HCT116 (cell line): Measurements from ENCODE around the gene RACGAP1. TPM values are rescaled to one million over a fixed set of nuclear protein-coding genes. Genes with fewer than 3 reads are reported as not detected.

Experiments
- ATAC-seq: fragments of 200-7000 bp; cut with Tn5 transposase; 2 replicates; pipeline ENCODE4 v1.9.1; 2020; ENCODE audit warnings: mild to moderate bottlenecking, moderate library complexity
- BruUV-seq: library from RNA; stranded (reverse); fragments of 400-500 nt; replicated peaks from 2 replicates; lab custom pipeline; 2021; lab: Mats Ljungman, UMichigan
- CTCF ChIA-PET: fragments of 300-600 bp; sonication (Branson Sonifier 250); formaldehyde crosslinking; loops from one replicate; lab custom pipeline; 2021; ENCODE audit warnings: antibody characterized with exemption; lab: Charles Lee
- POLR2A ChIA-PET: fragments of 300-600, 350-600 bp; sonication (Branson Sonifier 250); formaldehyde crosslinking; loops from one replicate; lab custom pipeline; 2021; ENCODE audit warnings: antibody characterized with exemption; lab: Charles Lee
- RAD21 ChIA-PET, 2 experiments: fragments of 300-600 bp; sonication (Branson Sonifier 250); formaldehyde crosslinking; loops; one replicate each; lab custom pipeline; 2023; ENCODE audit warnings: low total read pairs in 2 of 2; ENCODE audit not compliant: uncharacterized antibody in 2 of 2, unreplicated experiment in 2 of 2, low non-redundant PET in 1 of 2; lab: Charles Lee
- DNase-seq: peaks from one replicate; pipeline ENCODE4 v3.0.0-alpha.2; 2010; ENCODE audit warnings: low read depth, low spot score
- H2AFZ ChIP-seq: fragments of 200-600 bp; shearing (Covaris generic), sonication (generic); 2 replicates; pipeline ENCODE4 v1.6.1; 2017; ENCODE audit warnings: low read depth, mixed run types, mixed read lengths, antibody characterized with exemption, low read length; ENCODE audit not compliant: poor library complexity, severe bottlenecking
- H3K27ac ChIP-seq: 2 replicates; pipeline ENCODE4 v1.5.1; 2012; ENCODE audit warnings: low read depth, low read length
- H3K27me3 ChIP-seq: fragments of 200-600 bp; sonication (generic); 2 replicates; pipeline ENCODE4 v1.6.1; 2016; ENCODE audit warnings: mixed run types, low read length, mixed read lengths; ENCODE audit not compliant: insufficient read depth
- H3K36me3 ChIP-seq, 2 experiments: fragments of 200-500 bp in 1 of 2; fragments of 200-600 bp in 1 of 2; sonication (Bioruptor generic) in 1 of 2; sonication (generic) in 1 of 2; 2 replicates each; pipeline versions ENCODE4 v1.5.1 to v1.6.1; 2014 to 2016; ENCODE audit warnings: low read length in 2 of 2, inconsistent platforms in 1 of 2, mixed read lengths in 1 of 2, mixed run types in 1 of 2; ENCODE audit not compliant: insufficient read depth in 2 of 2, control insufficient read depth in 1 of 2
- H3K4me1 ChIP-seq, 2 experiments: fragments of 200-600 bp in 1 of 2; sonication (generic) in 1 of 2; 2 replicates each; pipeline versions ENCODE4 v1.5.1 to v1.6.1; 2012 to 2017; ENCODE audit warnings: low read length in 2 of 2, inconsistent platforms in 1 of 2, mild to moderate bottlenecking in 1 of 2, mixed read lengths in 1 of 2, mixed run types in 1 of 2, moderate library complexity in 1 of 2; ENCODE audit not compliant: insufficient read depth in 2 of 2, control insufficient read depth in 1 of 2
- H3K4me2 ChIP-seq: fragments of 200-600 bp; sonication (generic); 2 replicates; pipeline ENCODE4 v1.6.1; 2017; ENCODE audit warnings: mixed run types, low read length, mixed read lengths
- H3K4me3 ChIP-seq, 2 experiments: fragments of 200-600 bp in 1 of 2; sonication (generic) in 1 of 2; replicated peaks in 1 of 2; 2 replicates each; pipeline ENCODE4 v1.5.1; 2011 to 2016; ENCODE audit warnings: low read length in 2 of 2, control low read depth in 1 of 2, low read depth in 1 of 2, mild to moderate bottlenecking in 1 of 2, mixed read lengths in 1 of 2, mixed run types in 1 of 2
- H3K79me2 ChIP-seq: fragments of 200-600 bp; sonication (generic); 2 replicates; pipeline ENCODE4 v1.6.1; 2017; ENCODE audit warnings: mild to moderate bottlenecking, mixed run types, low read length, moderate library complexity, mixed read lengths; ENCODE audit not compliant: insufficient read depth
- H3K9ac ChIP-seq: fragments of 200-600 bp; sonication (generic); 2 replicates; pipeline ENCODE4 v1.6.1; 2016; ENCODE audit warnings: low read length, mixed read lengths
- H3K9me2 ChIP-seq: fragments of 200-600 bp; sonication (generic), shearing (Covaris generic); 2 replicates; pipeline ENCODE4 v1.6.1; 2017; ENCODE audit warnings: mixed run types, mild to moderate bottlenecking, moderate library complexity; ENCODE audit not compliant: insufficient read depth
- H3K9me3 ChIP-seq, 2 experiments: fragments of 200-500 bp in 1 of 2; fragments of 200-600 bp in 1 of 2; sonication (Bioruptor generic) in 1 of 2; sonication (generic) in 1 of 2; 2 replicates each; pipeline ENCODE4 v1.6.1; 2014 to 2017; ENCODE audit warnings: low read length in 2 of 2, mixed read lengths in 2 of 2, inconsistent platforms in 1 of 2, low read depth in 1 of 2, mild to moderate bottlenecking in 1 of 2, mixed run types in 1 of 2, moderate library complexity in 1 of 2; ENCODE audit not compliant: control insufficient read depth in 1 of 2, insufficient read depth in 1 of 2
- H4K20me1 ChIP-seq: fragments of 200-600 bp; sonication (generic), shearing (Covaris generic); 2 replicates; pipeline ENCODE4 v1.6.1; 2017; ENCODE audit warnings: mixed run types, mild to moderate bottlenecking, moderate library complexity; ENCODE audit not compliant: insufficient read depth
- ELF1 ChIP-seq: IDR thresholded peaks from 2 replicates; pipeline ENCODE4 v1.6.1; 2012; ENCODE audit warnings: low read depth, borderline replicate concordance
- SP1 ChIP-seq: IDR thresholded peaks from 2 replicates; pipeline ENCODE4 v1.6.1; 2012; ENCODE audit warnings: low read depth
- YY1 ChIP-seq: IDR thresholded peaks from 2 replicates; pipeline ENCODE4 v1.6.1; 2011; ENCODE audit warnings: low read length, low read depth, moderate library complexity, mild to moderate bottlenecking; ENCODE audit not compliant: insufficient replicate concordance; ENCODE audit errors: extremely low read depth
- ZFX ChIP-seq: fragments of 450-650 bp; IDR thresholded peaks from 2 replicates; pipeline ENCODE4 v1.6.1; 2017
- intact Hi-C: fragments of 100-400 bp; cut with micrococcal nuclease; formaldehyde crosslinking; loops from 2 replicates; pipeline ENCODE4 v1.10.0; 2022
- total RNA-seq: library from RNA; stranded (reverse); gene quantifications from one replicate; pipeline ENCODE4 v1.2.1, GENCODE V29; 2021; ENCODE audit not compliant: unreplicated experiment
- TF ChIP-seq, protein P1 (sequence below): IDR thresholded peaks from 2 replicates; pipeline ENCODE4 v1.6.1; 2011; ENCODE audit warnings: mild to moderate bottlenecking, low read length, moderate library complexity; ENCODE audit not compliant: insufficient replicate concordance; ENCODE audit errors: extremely low read depth

The RACGAP1 gene
- total RNA-seq, 1 experiment from 2014 or later: 147 TPM

DNA sequence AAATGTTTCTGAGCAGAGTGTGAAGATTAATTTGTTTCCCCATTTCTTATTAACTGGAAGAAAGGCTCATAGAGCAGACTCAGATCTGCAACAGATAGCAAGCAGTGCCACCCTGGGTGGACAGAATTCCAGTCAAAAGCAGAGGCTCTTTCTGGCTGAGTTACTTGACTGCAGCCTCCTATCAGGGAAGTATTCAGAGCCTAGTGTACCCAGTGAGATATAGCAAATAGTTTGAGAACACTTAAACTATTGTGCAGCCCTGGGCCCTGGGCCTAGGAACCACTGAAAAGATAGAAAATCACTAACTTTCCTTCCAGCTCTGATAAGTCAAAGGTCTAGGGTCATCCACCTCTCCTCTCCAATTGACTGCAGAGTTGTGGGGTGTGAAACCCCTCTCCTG lies 86.0 kb downstream of the RACGAP1 start:
- Histone ChIP-seq H3K4me2 (no peak overlapping the region), H3K36me3 (no peaks in the 10 kb centered on the region), H3K4me1 (no peaks in the 10 kb centered on the region; a peak in 1 of 4 replicates), H3K9ac (no peak overlapping the region), H3K4me3 (no peak overlapping the region), H2AFZ (no peak overlapping the region), H3K9me2 (no peaks in the 10 kb centered on the region), H4K20me1 (no peaks in the 10 kb centered on the region), H3K9me3 (no peaks in the 10 kb centered on the region), H3K27ac (no peak overlapping the region), H3K79me2 (no peaks in the 10 kb centered on the region), H3K27me3 (no peaks in the 10 kb centered on the region)
- ChIA-PET RAD21 (no interaction called here), POLR2A (no interaction called here), CTCF (interaction anchor here (0.9 kb wide), 1 partner anchor 26 kb away, joined by 3 read pairs; no protein-coding TSS in a partner anchor)
- BruUV-seq: no TSS peak
- no peak for TF ChIP-seq ZFX
- TF ChIP-seq, protein P1, sequence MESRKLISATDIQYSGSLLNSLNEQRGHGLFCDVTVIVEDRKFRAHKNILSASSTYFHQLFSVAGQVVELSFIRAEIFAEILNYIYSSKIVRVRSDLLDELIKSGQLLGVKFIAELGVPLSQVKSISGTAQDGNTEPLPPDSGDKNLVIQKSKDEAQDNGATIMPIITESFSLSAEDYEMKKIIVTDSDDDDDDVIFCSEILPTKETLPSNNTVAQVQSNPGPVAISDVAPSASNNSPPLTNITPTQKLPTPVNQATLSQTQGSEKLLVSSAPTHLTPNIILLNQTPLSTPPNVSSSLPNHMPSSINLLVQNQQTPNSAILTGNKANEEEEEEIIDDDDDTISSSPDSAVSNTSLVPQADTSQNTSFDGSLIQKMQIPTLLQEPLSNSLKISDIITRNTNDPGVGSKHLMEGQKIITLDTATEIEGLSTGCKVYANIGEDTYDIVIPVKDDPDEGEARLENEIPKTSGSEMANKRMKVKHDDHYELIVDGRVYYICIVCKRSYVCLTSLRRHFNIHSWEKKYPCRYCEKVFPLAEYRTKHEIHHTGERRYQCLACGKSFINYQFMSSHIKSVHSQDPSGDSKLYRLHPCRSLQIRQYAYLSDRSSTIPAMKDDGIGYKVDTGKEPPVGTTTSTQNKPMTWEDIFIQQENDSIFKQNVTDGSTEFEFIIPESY: no peak
- no peak for TF ChIP-seq YY1
- no peak for TF ChIP-seq ELF1
- no peak for TF ChIP-seq SP1
- ATAC-seq (no peak), DNase-seq (no peak)
- intact Hi-C loops: no loop called here

Other genes starting within 250 kb of the RACGAP1 start
- gene NCKAP5L, start 197.1 kb downstream of the RACGAP1 start, total RNA-seq: 12.1 TPM
- 5.7 TPM for gene BCDIN3D, start 182.4 kb downstream of the RACGAP1 start, total RNA-seq
- not detected for gene FAIM2, start 121.6 kb downstream of the RACGAP1 start, total RNA-seq
- gene AQP2, start 74.8 kb downstream of the RACGAP1 start, total RNA-seq: not detected
- gene AQP5, start 63.6 kb downstream of the RACGAP1 start, total RNA-seq: not detected
- gene AQP6, start 52.5 kb downstream of the RACGAP1 start, total RNA-seq: not detected
- gene ASIC1, start 32.1 kb upstream of the RACGAP1 start, total RNA-seq: 28.9 TPM
- gene SMARCD1, start 59.8 kb upstream of the RACGAP1 start, total RNA-seq: 64.8 TPM
- 1.6 TPM for gene GPD1, start 78.5 kb upstream of the RACGAP1 start, total RNA-seq
- 41.0 TPM for gene COX14, start 86.7 kb upstream of the RACGAP1 start, total RNA-seq
- gene CERS5, start 141.9 kb upstream of the RACGAP1 start, total RNA-seq: 33.4 TPM